ENCODE data around the gene ZNF497.

- no peak for TF ChIP-seq CTCF (conservative IDR thresholded peaks at IDR 0.05; ENCODE audit: low read depth, low read length)
- TF ChIP-seq EZH2 (IDR thresholded peaks at IDR 0.05; ENCODE audit: borderline replicate concordance, low read depth, low read length, poor library complexity, severe bottlenecking) = no peak
These were observed 9.5 kb downstream of the ZNF497 start, which contains the start of gene A1BG for GRCh38 chr19:58352760-58353671.
